GM10266 (cell line): ENCODE results near the gene GLYR1.

ENCODE experiments used
- DNase-seq: peaks from one replicate; pipeline ENCODE4 v3.0.0; 2012; ENCODE audit errors: extremely low spot score
- CTCF ChIP-seq: IDR thresholded peaks from 2 replicates; pipeline ENCODE4 v1.5.1; 2012; ENCODE audit warnings: mild to moderate bottlenecking, low read depth; ENCODE audit not compliant: control insufficient read depth, insufficient read depth; ENCODE audit errors: missing control alignments

The GLYR1 gene

GRCh38 chr16:4860727-4861342, 13.7 kb upstream of the GLYR1 start:
- DNase-seq = no peak
- no peak for TF ChIP-seq CTCF

GRCh38 chr16:4859900-4860255, 12.8 kb upstream of the GLYR1 start:
- no peak for DNase-seq
- no peak for TF ChIP-seq CTCF

GRCh38 chr16:4859190-4859899, 12.3 kb upstream of the GLYR1 start:
- TF ChIP-seq CTCF = no peak
- DNase-seq = no peak

GRCh38 chr16:4855804-4856203, 8.7 kb upstream of the GLYR1 start:
- no peak for DNase-seq
- no peak for TF ChIP-seq CTCF

GRCh38 chr16:4855371-4855770, 8.3 kb upstream of the GLYR1 start:
- no peak for TF ChIP-seq CTCF
- DNase-seq = no peak

GRCh38 chr16:4852221-4852872, 5.3 kb upstream of the GLYR1 start:
- no peak for DNase-seq
- no peak for TF ChIP-seq CTCF

- no peak for DNase-seq
- TF ChIP-seq CTCF = no peak
Measured at GRCh38 chr16:4850211-4850610, 3.1 kb upstream of the GLYR1 start.
